Measurements from ENCODE around the gene SUSD6.
A peak's percentile ranks its signal among the peaks of the same experiment; 100 is the strongest.
"Not testable (repeated sequence)": the region's sequence is repeated elsewhere in the genome, so short reads cannot be mapped to it uniquely, and the experiment has no call there.

Gene SUSD6

DNA sequence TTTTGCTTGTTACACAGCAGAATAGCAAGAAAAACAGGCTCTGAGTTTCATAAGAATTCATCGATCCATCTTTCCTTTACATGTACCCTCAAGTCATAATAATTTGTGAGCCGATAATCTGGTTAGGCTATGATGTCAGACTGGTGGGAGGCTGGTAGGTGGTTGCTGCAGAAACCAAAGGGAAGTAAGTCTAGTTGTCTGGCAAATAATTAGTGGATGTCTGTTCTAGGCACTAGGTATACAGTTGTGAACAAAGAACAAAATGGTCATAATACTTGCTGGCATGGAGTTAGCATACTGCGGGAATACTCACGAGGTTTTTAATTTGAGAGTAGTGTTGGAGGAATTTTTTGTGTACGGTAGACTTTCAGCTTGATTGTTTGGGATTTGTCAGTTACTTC lies 8.8 kb downstream of the SUSD6 start:
- FAIRE-seq (peak; percentile 71), DNase-seq (ENCODE audit: low spot score) (no peak)

DNA sequence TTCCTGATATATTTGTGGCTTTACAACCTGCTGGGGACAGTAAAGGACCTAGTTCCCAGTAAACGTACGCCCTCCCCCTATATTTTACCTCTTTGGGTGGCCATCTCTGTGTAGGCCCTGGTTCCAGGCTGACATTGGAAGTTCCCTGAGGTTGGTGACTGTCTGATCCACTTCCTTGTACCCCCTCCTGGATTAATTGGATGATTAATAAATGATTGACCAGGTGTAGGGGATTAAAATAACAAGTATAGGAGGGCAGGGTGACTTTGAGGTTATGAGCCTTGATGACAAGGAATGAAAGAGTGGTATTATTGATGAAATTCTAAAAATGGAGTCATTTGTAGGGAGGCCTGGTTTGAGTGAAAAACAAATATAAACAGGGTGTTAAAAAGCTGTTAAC lies 9.6 kb downstream of the SUSD6 start:
- DNase-seq (ENCODE audit: low spot score) (no peak), FAIRE-seq (no peak)

DNA sequence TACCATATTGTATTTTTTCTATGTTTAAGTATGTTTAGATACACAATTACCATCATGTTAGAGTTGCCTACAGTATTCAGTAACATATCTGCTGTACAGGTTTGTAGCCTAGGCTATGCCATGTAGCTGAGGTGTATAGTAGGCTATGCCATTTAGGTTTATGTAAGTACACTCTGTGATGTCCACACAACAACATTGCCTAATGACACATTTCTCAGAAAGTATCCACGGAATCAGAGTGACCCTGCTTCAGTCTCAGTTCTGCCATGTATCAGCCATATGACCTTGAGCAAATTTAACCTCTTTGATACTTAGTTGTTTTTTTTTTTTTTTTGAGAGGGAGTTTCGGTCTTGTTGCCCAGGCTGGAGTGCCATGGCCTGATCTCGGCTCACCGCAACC lies 12.7 kb downstream of the SUSD6 start:
- DNase-seq (ENCODE audit: low spot score), result no peak

DNA sequence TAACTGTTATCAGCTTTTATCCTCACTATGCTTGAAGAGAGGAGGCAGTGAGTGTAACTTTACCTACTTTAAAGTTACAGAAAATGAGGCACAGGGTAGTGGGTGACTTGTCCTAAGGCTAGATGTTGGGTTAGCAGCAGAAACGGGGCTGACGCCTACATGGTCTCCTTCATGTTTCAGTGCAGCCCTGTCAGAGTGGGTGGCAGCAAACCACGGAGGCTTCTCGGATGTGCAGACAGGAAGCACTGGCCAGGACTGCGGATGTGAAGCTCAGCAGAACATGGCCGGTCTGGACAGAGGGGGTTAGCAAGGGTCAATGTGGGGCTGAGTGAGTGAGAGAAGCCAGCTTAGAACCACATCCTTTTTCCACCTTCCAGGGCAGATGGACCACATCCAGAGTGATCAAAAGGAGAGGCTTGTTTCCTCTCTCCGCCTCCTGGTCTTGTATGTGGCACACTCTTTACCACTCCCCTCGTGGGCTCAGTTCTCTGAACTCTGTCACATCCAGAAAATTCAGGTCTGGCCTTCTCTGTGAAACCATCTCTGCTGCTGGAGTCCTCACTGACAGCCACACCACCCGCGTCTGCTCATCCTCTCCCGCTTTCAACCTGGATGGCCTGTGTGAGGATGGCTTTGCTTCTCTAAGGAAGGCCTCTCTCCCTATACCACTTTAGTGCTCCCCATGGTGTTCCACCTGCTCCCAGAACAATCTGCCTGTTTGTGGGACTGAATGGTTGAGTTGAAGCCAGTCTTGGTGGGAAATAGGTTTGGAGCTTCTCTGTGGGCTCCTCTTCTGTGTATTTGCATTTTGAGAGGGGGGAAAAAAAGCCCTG lies 14.1 kb downstream of the SUSD6 start:
- DNase-seq (ENCODE audit: low spot score) (no peak), FAIRE-seq (peak; percentile 72)

More for the DNA sequence above, 12.7 kb downstream of the SUSD6 start:
- FAIRE-seq, result peak; percentile 91

DNA sequence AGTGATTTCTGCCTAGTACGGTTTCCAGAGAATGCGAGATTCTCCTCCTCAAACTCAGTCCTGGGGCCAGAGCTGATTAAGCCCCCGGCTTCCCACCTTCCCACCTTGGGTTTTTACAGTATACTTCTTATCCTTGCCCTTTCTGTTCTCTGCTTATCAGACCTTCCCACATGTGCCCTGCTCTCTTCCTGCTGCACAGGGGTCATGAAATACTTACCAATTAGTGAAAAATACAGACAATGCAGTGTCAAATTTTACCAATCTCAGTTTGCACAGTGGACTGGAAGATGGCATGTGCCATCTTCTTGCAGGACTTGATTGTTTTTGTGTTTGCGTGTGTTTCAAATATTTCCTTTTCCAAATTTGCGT lies 14.7 kb downstream of the SUSD6 start:
- DNase-seq (ENCODE audit: low spot score) (no peak), FAIRE-seq (no peak)

DNA sequence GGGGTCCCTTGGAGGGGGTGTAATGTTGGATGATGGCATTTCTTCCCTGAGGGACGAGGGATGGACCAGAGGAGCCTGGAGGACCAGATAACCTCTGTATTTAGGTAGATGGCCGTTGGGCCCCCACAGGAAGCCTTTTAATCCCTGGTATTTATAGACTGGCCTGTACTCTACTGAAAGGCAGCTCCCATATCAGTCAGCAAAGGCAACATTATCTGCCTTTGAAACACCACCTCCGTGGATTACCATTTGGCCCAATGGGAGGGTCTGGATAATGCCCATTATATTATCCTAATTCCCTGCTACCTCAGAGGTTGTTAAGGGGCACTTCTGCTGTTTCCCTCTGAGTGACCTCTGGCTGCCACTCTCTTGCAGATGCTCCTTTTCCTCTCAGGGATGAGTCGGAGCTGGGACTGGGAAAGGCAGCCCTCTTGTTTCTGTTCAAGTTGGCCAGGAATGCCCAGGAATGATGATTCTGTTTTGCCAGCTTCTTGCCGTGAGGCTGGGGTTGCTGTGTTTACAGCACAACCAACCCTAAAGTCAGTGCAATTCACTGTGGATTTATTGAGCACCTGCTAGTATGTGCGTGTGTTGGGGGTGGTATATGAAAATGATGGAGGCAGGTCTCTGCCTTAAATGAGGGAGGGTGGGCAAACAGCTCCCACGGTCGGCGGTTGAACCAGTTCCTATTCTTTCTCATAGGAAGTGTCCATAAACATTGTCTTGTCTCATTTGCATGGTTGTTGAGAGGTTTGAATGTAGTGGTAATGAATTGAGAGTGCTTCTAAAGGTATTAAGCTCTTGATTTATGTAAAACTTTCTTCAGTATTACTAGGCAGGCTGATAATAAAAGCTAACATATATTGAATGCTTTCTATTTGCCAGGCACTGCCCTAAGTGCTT lies 18.1 kb downstream of the SUSD6 start:
- DNase-seq (ENCODE audit: low spot score), result no peak
- no peak for FAIRE-seq

DNA sequence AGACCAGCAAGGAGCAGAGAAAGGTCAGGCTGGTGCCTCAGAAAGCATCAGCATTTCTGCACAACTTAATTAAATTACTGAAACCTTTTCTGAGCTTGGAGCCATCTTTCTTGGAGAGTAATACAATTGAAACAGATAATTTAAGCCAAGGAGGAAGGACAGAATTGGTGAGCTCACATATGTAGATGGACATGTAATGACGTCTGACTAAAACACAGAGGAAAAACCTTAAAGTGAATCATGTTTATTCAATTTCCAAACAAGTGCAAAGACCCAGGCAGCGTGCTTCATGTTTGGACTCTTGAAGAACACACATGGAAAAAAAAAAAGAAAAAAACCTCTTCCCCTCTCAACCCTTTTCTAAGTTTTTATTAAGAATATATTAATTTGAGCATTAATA lies 19.0 kb downstream of the SUSD6 start:
- DNase-seq (ENCODE audit: low spot score) (no peak), FAIRE-seq (no peak)

DNA sequence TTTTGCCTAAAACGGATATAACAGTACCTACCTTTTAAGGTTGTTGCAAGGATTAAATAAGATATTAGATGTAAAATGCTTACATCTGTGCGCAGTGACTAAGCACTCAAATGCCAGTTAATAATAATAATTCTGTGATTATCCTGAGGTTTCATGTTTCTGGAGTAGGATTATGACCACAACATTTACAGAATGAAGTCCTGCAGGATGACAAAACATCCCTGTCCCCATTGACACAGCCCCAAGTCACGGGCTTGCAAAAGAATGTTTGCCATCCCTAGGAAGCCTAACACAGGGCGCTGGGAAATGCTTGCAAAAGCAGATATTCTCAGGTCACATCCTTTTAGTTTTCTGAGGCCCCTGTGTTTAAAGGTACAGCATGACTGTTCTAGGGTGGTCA lies 20.1 kb downstream of the SUSD6 start:
- DNase-seq (ENCODE audit: low spot score) (no peak), FAIRE-seq (no peak)

DNA sequence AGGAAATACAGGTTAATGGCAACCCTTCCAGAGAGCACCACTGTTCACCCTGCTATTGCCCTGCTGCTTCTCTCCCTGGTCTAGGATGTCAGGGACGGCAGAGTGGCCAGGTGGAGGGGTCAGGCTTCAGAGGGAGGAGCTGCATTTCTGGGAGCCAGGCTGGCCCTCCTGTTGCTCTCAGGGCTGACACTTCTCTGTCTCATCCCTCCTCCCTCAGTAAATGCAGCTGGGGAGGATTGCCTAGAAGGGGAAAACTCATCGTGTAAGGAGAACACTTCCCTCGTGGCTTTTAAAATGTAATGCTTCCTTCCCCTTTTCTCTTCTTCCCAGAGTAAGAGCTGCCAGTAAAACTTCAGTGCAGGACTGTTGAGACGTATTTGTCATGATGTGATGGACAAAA lies 20.8 kb downstream of the SUSD6 start:
- FAIRE-seq, result no peak
- no peak for DNase-seq (ENCODE audit: low spot score)

DNA sequence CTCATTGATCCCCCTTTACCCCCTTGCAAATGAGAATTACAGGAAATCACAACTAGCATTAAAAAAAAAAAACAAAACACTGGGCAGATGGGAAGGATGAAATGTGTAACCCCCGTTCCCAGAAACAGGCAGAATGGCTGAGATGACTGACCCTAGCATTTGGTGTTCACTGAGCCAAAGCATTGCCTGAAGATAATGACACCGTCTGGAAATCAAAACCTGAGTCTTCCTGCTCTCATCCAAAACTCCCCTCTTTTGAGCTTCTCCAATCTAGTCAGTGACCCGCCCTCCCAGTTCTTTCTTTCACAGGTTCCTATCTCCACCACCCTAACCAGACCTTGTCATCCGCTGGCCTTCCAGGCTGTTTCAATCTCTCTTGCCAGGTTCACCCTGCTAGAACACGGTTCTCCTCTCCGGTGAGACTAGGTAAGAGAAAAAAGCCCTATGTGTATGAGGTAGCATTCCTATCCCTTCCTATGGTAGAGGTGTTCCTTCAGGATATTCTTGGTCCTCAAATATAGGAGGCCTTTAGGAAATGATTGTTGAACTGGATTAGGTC lies 21.3 kb downstream of the SUSD6 start:
- FAIRE-seq, result no peak
- no peak for DNase-seq (ENCODE audit: low spot score)

DNA sequence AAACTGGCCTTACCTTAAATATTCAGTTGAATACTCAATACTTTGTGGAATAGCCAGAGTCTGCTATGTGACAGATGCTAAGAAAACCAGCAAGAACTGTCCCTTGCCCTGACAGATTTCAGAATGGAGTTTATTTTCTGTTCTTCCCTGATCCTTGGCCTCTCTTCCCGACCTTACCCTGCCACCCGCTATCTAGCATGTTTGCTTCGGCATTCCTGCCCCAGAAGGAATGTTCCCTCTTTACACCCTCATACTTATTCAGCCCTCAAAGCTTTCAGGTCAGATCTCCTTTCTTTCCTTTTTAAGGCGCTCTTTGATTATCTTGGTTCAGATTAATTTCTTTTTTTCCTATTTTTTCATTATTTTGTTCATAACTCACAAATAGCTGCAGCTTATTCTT lies 21.8 kb downstream of the SUSD6 start:
- DNase-seq (ENCODE audit: low spot score) (no peak), FAIRE-seq (no peak)

DNA sequence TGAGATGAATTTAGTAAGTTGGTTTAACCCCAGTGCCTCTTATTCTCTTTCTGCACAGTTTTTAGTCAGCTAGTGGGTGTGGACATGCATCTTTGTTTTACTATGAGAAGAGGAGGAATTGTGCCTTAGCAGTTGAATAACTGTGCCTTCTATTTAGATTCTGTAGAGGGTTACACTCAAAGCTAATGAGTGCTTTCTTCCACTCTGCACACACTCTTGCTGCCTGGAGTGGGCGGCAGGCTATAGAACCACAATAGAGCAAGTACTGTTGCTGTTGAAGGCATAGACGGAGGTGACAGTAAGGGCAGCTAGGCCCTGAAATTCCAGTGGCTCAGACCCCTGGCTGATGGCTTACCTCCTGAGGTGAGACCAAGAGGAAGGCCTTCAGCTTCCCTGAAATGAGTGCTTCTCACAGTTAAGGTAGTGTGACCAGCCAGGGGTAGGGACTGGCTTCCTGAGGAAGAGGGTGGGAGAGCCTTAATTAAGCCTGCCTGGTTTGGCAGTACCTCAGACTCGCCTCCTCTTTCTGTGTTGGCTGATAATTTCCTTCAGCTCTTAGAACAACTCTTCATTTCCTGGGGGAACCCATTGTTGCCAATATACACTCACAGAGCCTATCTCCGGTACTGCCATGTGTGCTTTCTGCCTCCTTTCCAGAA lies 24.7 kb downstream of the SUSD6 start:
- DNase-seq (ENCODE audit: low spot score) (no peak), FAIRE-seq (no peak)

DNA sequence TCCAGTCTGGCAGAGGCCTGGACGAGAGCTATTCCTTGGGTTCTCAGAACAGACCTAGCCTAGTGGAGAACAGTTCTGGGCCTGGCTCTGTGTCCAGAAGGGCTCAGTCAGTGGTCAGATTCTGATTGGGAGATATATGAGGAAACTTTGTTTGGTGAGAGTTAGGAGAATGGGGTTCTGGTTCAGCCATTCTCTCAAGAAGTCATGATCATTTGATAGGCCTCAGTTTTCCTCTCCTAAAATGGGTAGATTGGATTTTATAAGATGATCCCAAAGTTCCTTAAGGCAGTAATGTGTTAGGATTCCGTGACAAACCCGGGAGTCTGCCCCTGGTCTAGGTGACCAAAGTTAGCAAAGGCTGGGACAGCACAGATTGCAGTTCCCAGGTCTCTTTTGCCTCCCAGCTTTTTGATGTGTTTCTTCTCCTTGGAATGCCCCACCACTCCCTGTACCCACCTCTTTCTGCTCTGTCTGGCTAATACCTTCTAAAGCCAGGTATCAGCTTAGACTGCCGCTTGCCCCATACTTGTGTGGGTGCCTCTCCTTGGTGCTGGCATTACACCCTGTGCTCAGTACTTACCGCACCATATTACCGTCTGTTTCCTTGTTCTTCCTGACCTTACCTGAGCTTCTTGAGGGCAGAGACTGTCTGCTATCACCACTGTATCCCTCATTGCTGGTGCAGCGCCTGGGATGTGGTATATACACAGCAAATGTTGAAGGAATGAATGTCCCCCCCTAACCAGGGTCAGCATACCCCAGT lies 25.5 kb downstream of the SUSD6 start:
- DNase-seq (ENCODE audit: low spot score) (no peak), FAIRE-seq (no peak)

DNA sequence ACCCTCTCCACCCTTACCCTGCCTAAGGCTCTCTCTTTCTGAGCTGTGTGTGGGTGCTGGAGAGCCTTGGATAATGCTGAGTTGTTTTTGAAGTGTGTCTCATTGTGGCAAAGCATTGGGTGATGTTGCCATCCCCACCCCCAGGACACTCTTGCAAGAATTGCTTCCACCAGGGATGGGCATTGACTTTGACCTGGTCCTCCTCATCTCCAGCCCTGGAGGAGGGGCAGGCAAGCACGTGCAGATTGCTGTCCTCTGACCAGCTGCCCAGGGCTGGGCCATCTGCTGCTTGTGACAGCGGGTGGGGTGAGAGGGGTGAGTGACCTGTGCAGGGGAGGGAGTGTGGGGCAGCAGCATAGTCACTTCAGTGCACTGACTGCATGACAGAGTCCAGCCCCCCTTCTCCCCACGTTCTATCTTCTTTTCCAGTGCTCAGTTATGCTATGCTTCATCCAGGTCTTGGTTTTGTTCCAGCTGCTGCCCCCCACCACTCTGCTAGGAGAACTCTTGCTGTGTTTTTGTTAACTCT lies 26.2 kb downstream of the SUSD6 start:
- DNase-seq (ENCODE audit: low spot score) (no peak), FAIRE-seq (peak; percentile 89)

DNA sequence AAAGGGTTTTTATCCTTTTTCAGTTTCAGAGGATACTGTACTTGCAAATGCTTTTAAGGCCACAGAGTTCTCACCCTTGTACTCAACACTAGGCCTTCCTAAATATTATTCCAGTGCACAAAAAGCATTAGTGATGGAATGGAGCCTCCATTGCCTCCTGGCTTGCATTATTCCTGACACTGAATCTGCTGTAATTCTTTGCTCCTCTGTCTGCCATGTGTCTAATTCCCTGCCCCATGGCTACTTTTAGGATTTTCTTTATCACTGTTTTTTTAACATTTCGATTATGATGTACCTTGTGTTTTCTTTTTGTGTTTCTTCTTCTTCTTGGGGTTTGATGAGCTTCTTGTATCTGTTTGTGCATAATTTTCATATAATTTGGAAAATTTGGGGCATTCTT lies 29.5 kb downstream of the SUSD6 start:
- DNase-seq (ENCODE audit: low spot score) (no peak), FAIRE-seq (no peak)

DNA sequence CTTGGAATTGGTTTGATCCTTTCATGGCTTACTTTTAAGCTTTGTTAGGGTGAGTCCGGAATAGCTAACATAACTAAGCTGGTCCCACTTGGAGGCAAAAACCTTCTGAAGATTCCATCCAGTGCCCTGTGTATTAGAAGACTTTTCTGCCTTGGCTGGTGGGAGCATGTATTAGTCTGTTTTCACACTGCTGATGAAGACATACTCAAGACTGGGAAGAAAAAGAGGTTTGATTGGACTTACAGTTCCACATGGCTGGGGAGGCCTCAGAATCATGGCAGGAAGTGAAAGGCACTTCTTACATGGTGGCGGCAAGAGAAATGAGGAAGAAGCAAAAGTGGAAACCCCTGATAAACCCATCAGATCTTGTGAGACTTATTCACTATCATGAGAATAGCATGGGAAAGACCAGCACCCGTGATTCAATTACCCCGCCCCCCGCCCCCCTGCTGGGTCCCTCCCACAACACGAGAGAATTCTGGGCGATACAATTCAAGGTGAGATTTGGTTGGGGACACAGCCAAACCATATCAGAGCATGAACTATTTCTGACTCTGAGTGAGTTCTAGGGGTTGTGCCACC lies 30.9 kb downstream of the SUSD6 start:
- not testable (repeated sequence) for DNase-seq (ENCODE audit: low spot score); FAIRE-seq

DNA sequence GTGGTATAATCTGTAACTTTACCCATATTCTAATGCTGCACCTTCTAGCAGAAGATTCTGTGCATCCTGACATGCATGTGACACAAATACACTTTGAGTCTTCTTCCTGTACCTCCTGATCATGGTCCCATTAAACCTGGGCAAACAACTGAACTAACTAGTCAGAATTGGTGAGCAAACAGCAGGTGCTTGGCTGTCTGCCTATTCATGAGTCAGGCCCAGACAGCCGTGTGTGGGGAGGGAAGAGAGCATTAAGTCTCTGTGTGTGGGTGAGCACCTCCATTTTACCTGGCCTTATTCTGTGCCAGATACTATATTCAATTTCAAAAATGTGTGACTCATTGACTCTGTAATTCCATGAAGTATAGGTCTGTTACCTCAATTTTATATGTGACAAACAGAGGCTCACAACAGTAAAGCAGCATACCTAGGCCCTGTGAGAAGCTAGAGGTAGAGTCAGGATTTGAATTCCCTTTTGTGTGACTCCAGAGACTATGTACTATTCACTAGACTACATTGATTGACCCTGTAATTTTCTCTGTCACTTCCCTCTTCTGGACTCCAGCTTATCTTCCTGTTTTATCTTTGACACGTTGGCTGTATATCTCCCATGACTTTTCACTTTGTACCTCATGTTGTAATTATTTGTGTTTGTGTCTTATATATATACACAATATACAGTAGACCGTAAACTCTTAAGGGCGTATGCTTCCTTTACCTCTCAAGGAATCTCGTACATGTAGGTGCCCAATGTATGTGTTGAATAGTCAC lies 32.2 kb downstream of the SUSD6 start:
- DNase-seq (ENCODE audit: low spot score) (peak; percentile 96), FAIRE-seq (peak; percentile 94)

DNA sequence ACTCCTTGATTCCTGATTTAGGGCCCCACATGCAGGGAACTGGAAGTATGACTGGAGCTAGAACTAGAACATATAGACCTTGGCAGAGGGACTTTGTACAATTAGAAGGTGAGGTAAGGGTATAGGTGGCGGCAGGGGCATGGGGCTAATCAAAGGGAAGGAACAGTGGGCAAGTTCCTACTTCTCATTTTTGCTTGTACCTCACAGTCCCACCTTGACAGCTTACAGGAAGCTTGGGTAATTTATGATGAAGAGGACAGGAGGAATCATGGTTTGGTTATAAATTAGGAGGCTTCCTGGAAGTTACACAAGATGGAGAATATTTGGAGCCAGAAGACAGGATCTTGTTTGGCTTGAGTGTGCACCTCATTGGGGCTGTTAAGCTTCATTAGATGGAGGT lies 33.4 kb downstream of the SUSD6 start:
- FAIRE-seq, result no peak

DNA sequence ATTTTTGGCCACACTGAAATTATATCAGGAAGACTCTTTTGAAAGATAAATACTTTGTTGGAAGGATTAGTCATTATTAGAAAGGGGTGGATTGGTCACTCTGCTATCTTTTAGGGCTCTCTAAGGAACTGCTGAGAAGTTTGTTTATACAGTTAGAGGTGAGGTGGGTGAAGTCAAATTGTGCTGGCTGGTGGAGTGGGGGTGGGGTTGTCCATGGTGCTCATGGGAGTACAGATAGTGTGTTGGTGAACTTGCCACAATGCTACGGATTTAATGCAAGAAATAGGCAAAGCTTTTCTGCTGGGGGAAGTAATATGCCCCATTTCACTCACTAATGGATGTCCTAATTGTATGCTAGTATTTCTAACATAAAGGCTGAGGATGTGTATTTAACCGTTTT lies 35.8 kb downstream of the SUSD6 start:
- peak; percentile 42 for FAIRE-seq
- DNase-seq (ENCODE audit: low spot score), result no peak

More for the DNA sequence above, 33.4 kb downstream of the SUSD6 start:
- no peak for DNase-seq (ENCODE audit: low spot score)

All from urothelium cell line (cell line).